SK-N-SH treated with all-trans-retinoic acid at 6 μM for 48 hours (cell line): ENCODE results near the gene DPF3.

Experiments
- ATAC-seq: fragments of 200-7000 bp; cut with Tn5 transposase; 3 replicates; pipeline ENCODE4 v1.9.1; 2020; ENCODE audit warnings: mild to moderate bottlenecking, moderate library complexity
- ARNTL ChIP-seq: fragments of 450-650 bp; formaldehyde crosslinking; IDR thresholded peaks from 2 replicates; pipeline ENCODE4 v1.5.0; 2020; ENCODE audit warnings: low read depth, mild to moderate bottlenecking, moderate library complexity, borderline replicate concordance
- BACH2 ChIP-seq: fragments of 250-450 bp; sonication (Bioruptor Pico); IDR thresholded peaks from 2 replicates; pipeline ENCODE4 v1.9.0; 2021; ENCODE audit warnings: mild to moderate bottlenecking, borderline replicate concordance
- CSDC2 ChIP-seq: fragments of 250-450 bp; sonication (Bioruptor Pico); IDR thresholded peaks from 2 replicates; pipeline ENCODE4 v1.5.0; 2020; ENCODE audit warnings: mild to moderate bottlenecking, moderate library complexity
- CSRNP3 ChIP-seq: fragments of 250-450 bp; sonication (Bioruptor Pico); IDR thresholded peaks from 2 replicates; pipeline ENCODE4 v1.5.1; 2021; ENCODE audit warnings: mild to moderate bottlenecking, moderate library complexity
- GLIS3 ChIP-seq: fragments of 250-450 bp; sonication (Bioruptor Pico); IDR thresholded peaks from 2 replicates; pipeline ENCODE4 v1.5.0; 2020; ENCODE audit warnings: mild to moderate bottlenecking, moderate library complexity
- OSR1 ChIP-seq: fragments of 250-450 bp; sonication (Bioruptor Pico); IDR thresholded peaks from 2 replicates; pipeline ENCODE4 v1.8.0; 2022; ENCODE audit warnings: moderate library complexity, mild to moderate bottlenecking, inconsistent platforms
- PATZ1 ChIP-seq: fragments of 250-450 bp; sonication (Bioruptor Pico); IDR thresholded peaks from 2 replicates; pipeline ENCODE4 v1.8.0; 2020; ENCODE audit warnings: mild to moderate bottlenecking, moderate library complexity, borderline replicate concordance
- PPARA ChIP-seq: fragments of 250-450 bp; sonication (Bioruptor Pico); IDR thresholded peaks from 2 replicates; pipeline ENCODE4 v1.5.0; 2020; ENCODE audit warnings: mild to moderate bottlenecking, borderline replicate concordance
- RARB ChIP-seq: fragments of 250-450 bp; sonication (Bioruptor Pico); IDR thresholded peaks from 2 replicates; pipeline ENCODE4 v1.8.0; 2021; ENCODE audit warnings: mild to moderate bottlenecking, moderate library complexity
- TCF4 ChIP-seq: fragments of 250-450 bp; sonication (Bioruptor Pico); IDR thresholded peaks from 2 replicates; pipeline ENCODE4 v1.8.0; 2021; ENCODE audit warnings: mild to moderate bottlenecking, moderate library complexity, borderline replicate concordance
- TOX ChIP-seq: fragments of 250-450 bp; sonication (Bioruptor Pico); IDR thresholded peaks from 2 replicates; pipeline ENCODE4 v1.8.0; 2021; ENCODE audit warnings: mild to moderate bottlenecking, moderate library complexity, borderline replicate concordance
- ZC3H10 ChIP-seq: fragments of 250-450 bp; sonication (Bioruptor Pico); IDR thresholded peaks from 2 replicates; pipeline ENCODE4 v1.5.1; 2021; ENCODE audit warnings: mild to moderate bottlenecking, moderate library complexity
- ZFP3 ChIP-seq: fragments of 250-450 bp; sonication (Bioruptor Pico); IDR thresholded peaks from 2 replicates; pipeline ENCODE4 v1.5.0; 2020; ENCODE audit warnings: mild to moderate bottlenecking, moderate library complexity
- ZFP30 ChIP-seq: fragments of 450-650 bp; formaldehyde crosslinking; IDR thresholded peaks from 2 replicates; pipeline ENCODE4 v1.5.0; 2022; ENCODE audit warnings: mild to moderate bottlenecking, moderate library complexity
- ZNF565 ChIP-seq: fragments of 450-650 bp; formaldehyde crosslinking; conservative IDR thresholded peaks from 2 replicates; pipeline ENCODE4 v1.5.0; 2020; ENCODE audit warnings: low read depth, mild to moderate bottlenecking, moderate library complexity
- ZNF70 ChIP-seq: fragments of 450-650 bp; formaldehyde crosslinking; IDR thresholded peaks from 2 replicates; pipeline ENCODE4 v1.5.0; 2020; ENCODE audit warnings: mild to moderate bottlenecking, moderate library complexity
- TF ChIP-seq, protein P1 (sequence below): fragments of 250-450 bp; sonication (Bioruptor Pico); IDR thresholded peaks from 2 replicates; pipeline ENCODE4 v1.8.0; 2021; ENCODE audit warnings: low read depth, mild to moderate bottlenecking, moderate library complexity, borderline replicate concordance

DPF3 gene

DNA sequence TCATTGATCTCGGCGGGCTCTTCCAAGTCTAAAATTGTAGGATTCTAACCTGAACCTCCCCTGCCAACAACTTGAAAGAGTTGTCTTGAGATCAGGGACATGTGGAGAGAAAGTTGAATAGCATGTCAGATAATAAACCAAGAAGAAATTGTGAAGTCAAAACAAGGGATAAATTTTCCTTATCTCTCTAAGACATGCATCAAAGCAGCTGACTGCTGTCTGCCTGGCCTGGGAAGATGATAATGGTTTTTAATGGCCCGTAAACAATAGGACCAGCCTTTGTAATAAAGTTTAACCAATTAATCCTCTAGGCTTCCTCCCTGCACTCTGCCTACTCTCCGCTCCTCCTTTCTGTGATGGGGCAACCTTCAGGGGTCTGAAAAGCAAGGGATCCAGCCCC is 67.9 kb downstream of the DPF3 start:
- TF ChIP-seq PATZ1 = no peak
- TF ChIP-seq ARNTL (CRISPR knock-in tag) = no peak
- no peak for TF ChIP-seq TCF4 (CRISPR knock-in tag)
- no peak for TF ChIP-seq ZFP30 (CRISPR knock-in tag)
- TF ChIP-seq ZC3H10 (CRISPR knock-in tag) = no peak
- ATAC-seq = no peak

- ATAC-seq = no peak
- TF ChIP-seq ZFP30 (CRISPR knock-in tag) (no peak), CSRNP3 (CRISPR knock-in tag) (no peak), CSDC2 (CRISPR knock-in tag) (no peak), TOX (no peak), GLIS3 (CRISPR knock-in tag) (no peak), ZNF70 (CRISPR knock-in tag) (no peak), PPARA (no peak)
- TF ChIP-seq, protein P1, sequence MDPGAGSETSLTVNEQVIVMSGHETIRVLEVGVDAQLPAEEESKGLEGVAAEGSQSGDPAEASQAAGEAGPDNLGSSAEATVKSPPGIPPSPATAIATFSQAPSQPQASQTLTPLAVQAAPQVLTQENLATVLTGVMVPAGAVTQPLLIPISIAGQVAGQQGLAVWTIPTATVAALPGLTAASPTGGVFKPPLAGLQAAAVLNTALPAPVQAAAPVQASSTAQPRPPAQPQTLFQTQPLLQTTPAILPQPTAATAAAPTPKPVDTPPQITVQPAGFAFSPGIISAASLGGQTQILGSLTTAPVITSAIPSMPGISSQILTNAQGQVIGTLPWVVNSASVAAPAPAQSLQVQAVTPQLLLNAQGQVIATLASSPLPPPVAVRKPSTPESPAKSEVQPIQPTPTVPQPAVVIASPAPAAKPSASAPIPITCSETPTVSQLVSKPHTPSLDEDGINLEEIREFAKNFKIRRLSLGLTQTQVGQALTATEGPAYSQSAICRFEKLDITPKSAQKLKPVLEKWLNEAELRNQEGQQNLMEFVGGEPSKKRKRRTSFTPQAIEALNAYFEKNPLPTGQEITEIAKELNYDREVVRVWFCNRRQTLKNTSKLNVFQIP = no peak
- TF ChIP-seq, all 23 proteins: peak for 0
Measured at GRCh38 chr14:72825486-72825885, 68.4 kb downstream of the DPF3 start.

- TF ChIP-seq ZFP3 (no peak), ZC3H10 (CRISPR knock-in tag) (no peak), OSR1 (CRISPR knock-in tag) (no peak), TCF4 (CRISPR knock-in tag) (no peak)
- no peak; the same call in 2 of the 3 replicates for ATAC-seq
Measured at GRCh38 chr14:72824051-72824450, 69.8 kb downstream of the DPF3 start.

DNA sequence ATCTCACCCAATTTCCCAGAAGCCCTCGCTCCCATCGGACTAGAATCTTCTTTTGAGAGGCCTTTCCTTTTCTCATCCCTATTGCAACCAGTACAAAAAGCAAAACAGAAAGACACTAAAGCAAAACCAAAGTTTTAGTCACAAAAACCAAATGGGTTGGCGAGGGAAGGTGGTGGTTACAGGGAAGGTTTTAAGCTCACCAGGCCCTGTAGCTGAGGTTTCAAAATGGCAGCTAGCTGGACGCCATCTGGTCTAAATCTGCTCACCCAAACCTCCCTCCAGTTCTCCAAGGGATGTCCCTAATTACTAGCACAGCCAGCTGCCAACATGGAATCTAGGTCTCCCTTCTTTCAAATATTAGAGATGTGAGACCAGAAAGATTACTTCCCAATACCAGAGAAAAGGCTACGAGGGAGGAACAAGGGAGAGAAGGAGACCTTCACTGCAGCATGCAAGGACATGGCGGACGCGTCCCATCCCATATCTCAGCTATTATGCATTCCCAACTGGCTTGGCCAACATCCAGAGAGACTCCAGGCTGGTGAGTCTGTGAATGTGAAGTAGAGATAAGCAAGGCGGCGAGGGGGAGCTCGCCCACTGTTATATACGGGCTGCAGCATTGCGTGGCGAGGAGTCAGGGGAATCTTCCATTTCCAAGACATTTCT is 70.8 kb downstream of the DPF3 start:
- TF ChIP-seq ZFP30 (CRISPR knock-in tag) = no peak
- no peak for TF ChIP-seq BACH2 (CRISPR knock-in tag)
- TF ChIP-seq, protein P1 = no peak
- TF ChIP-seq ZNF565 (CRISPR knock-in tag) = no peak
- no peak for TF ChIP-seq ARNTL (CRISPR knock-in tag)
- no peak for TF ChIP-seq TCF4 (CRISPR knock-in tag)
- TF ChIP-seq OSR1 (CRISPR knock-in tag) = no peak
- TF ChIP-seq PATZ1 = no peak
- no peak for TF ChIP-seq CSRNP3 (CRISPR knock-in tag)
- TF ChIP-seq RARB (CRISPR knock-in tag) = no peak
- no peak for TF ChIP-seq ZFP3
- TF ChIP-seq PPARA = no peak
- ATAC-seq = no peak
